Choroid plexus epithelial cell (primary cell): ENCODE measurements around the gene RBM20.
"Not testable (repeated sequence)": the region's sequence is repeated elsewhere in the genome, so short reads cannot be mapped to it uniquely, and the experiment has no call there.

Experiments used
- DNase-seq: peaks from one replicate; pipeline ENCODE4 v3.0.0-alpha.2; 2010; ENCODE audit warnings: low read depth
- H3K4me3 ChIP-seq: 2 replicates; pipeline ENCODE4 v1.5.1; 2011; ENCODE audit warnings: low read depth, mild to moderate bottlenecking, control low read depth, low read length, moderate library complexity
- TF ChIP-seq, protein P1 (sequence below): conservative IDR thresholded peaks from 2 replicates; pipeline ENCODE4 v1.5.1; 2011; ENCODE audit warnings: low read depth, mild to moderate bottlenecking, control low read depth, inconsistent platforms, low read length, moderate library complexity

Gene RBM20

DNA sequence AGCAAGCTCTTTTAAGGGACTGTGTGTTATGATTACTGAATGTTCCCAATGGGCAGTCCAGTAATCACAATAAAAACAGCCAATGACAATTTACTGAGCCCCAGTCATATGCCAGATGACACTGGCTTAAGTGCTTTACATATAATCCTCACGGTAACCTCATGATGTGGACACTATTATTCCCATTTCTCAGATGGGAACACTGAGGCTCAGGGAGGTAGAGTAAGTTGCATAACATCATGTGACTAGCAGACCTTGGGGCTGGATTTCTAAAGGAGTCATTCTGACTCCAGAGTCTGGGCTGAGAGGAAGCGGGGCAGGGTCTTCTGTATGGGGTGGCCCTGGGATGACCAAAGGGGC is 7.6 kb upstream of the RBM20 start:
- TF ChIP-seq, protein P1, sequence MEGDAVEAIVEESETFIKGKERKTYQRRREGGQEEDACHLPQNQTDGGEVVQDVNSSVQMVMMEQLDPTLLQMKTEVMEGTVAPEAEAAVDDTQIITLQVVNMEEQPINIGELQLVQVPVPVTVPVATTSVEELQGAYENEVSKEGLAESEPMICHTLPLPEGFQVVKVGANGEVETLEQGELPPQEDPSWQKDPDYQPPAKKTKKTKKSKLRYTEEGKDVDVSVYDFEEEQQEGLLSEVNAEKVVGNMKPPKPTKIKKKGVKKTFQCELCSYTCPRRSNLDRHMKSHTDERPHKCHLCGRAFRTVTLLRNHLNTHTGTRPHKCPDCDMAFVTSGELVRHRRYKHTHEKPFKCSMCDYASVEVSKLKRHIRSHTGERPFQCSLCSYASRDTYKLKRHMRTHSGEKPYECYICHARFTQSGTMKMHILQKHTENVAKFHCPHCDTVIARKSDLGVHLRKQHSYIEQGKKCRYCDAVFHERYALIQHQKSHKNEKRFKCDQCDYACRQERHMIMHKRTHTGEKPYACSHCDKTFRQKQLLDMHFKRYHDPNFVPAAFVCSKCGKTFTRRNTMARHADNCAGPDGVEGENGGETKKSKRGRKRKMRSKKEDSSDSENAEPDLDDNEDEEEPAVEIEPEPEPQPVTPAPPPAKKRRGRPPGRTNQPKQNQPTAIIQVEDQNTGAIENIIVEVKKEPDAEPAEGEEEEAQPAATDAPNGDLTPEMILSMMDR: no peak

DNA sequence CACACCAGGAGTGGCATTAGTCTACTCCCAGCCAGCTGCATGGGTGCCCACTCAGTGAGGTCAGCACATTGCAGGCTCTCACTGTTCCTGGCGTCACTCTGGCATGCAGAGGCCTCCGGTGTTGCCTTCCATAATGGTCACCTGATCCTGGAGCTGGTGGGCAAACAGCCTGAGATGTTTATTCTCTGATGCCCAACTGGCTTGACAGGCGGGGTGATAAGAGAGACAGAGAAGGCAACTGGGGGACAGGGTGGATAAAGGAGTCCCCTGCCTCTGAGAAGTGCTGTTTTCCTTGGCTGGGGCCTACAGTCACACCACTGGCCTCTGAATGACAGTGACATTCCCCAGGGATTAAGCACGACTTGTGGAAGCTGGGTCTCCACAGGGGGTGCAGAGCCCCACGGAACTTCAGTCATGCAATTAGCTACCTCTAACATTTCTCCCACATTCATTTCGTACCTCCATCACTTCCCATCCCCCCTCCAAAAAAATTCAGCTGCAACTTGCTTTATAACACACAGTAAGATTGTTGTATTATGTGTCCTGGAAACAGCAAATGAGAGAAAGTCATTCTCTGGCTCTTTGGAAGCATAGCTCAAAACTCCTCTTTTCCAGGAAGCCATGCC is 7.1 kb upstream of the RBM20 start:
- TF ChIP-seq, protein P1: no peak
- no peak overlapping the region for H3K4me3 ChIP-seq
- DNase-seq: no peak

More for the DNA sequence above, 7.6 kb upstream of the RBM20 start:
- no peak for DNase-seq
- no peak overlapping the region for H3K4me3 ChIP-seq

DNA sequence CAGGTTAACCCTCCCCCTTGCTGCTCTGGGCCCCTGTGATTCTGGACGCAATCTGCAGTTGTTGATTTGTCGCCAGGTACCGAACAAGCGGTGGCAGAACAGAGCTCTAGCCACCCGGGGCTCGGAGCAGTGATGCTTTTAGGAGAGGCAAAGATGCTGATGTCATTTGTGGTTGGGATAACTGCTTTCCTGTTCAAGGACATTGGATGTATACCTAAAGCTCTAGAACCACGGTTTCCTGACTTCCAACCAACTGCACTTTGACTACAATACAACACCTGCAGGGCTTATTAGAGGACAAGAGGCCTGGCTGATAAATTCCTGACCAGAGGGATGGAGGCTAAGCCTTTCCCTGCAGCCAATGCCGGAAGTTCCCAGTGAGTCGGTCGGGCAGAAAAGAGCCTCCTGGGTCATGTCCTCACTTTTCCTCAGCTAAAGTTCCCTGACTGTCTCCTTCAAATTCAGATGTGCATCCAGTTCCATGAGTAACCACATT is 6.5 kb upstream of the RBM20 start:
- no peak for DNase-seq
- TF ChIP-seq, protein P1: no peak
- no peak overlapping the region for H3K4me3 ChIP-seq

GRCh38 chr10:110638319-110638718 is 5.8 kb upstream of the RBM20 start:
- DNase-seq: no peak
- TF ChIP-seq, protein P1: no peak
- no peak overlapping the region for H3K4me3 ChIP-seq

- not testable (repeated sequence) for H3K4me3 ChIP-seq, DNase-seq
These were observed 5.1 kb upstream of the RBM20 start for GRCh38 chr10:110639046-110639445.

GRCh38 chr10:110639858-110640257 is 4.3 kb upstream of the RBM20 start:
- H3K4me3 ChIP-seq: not testable (repeated sequence)

DNA sequence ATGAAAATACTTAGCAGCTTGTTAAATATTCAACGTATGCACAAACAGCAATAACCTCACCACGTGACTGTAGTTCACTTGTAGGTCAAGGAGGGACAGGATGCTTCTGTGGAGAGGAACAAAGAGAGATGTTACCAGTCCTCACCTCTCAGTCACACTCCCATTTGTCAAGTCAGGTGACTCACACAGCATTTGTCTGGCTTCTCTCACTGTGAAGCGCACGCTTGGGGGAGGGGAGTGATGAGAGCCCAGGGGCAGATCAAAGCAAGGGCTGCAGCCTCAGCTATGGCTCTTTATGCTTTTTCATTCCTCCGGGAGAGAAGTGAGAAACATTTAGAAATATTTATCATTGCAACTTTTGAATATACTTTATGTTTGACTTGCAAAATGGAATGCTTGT is 2.9 kb upstream of the RBM20 start:
- DNase-seq: no peak
- TF ChIP-seq, protein P1: no peak
- no peak overlapping the region for H3K4me3 ChIP-seq

More at GRCh38 chr10:110639858-110640257, 4.3 kb upstream of the RBM20 start:
- DNase-seq: not testable (repeated sequence)

GRCh38 chr10:110642204-110643034 is 1.7 kb upstream of the RBM20 start:
- no peak overlapping the region for H3K4me3 ChIP-seq
- TF ChIP-seq, protein P1: no peak
- DNase-seq: no peak
